NCI-H2029 (cell line): ENCODE results near the gene ACBD4.

ENCODE experiments used
- DNase-seq: peaks from one replicate; lab custom pipeline; 2025; lab: John Stamatoyannopoulos, UW

ACBD4 gene

DNA sequence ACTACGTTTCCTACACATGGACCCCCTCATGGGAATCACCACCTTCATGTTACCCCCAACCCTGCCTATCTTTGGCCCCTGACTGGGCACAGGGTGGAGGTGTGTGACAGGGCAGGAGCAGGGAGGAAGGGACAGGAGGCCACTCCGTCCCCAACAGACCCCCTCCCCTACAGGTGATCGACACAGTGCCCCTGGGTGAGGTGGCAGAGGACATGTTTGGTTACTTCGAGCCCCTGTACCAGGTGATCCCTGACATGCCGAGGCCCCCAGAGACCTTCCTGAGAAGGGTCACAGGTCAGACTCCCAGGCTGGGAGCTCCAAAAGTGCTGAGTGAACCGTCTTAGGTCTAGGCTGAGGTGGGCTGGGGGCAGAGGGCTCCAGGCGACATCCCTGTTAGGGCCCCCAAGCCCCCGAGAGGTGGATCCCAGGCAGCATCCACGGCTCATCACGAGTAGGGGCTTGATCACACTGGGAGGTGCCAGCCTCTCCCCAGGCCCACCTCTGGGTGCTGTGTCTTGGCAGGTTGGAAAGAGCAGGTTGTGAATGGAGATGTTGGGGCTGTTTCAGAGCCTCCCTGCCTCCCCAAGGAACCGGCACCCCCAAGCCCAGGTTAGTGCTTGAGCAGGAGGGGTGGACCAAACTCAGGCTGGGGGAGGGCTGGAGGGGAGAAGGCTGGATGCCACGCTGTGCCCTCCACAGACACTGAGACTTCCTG is 1.5 kb downstream of the ACBD4 start:
- DNase-seq: no peak

DNA sequence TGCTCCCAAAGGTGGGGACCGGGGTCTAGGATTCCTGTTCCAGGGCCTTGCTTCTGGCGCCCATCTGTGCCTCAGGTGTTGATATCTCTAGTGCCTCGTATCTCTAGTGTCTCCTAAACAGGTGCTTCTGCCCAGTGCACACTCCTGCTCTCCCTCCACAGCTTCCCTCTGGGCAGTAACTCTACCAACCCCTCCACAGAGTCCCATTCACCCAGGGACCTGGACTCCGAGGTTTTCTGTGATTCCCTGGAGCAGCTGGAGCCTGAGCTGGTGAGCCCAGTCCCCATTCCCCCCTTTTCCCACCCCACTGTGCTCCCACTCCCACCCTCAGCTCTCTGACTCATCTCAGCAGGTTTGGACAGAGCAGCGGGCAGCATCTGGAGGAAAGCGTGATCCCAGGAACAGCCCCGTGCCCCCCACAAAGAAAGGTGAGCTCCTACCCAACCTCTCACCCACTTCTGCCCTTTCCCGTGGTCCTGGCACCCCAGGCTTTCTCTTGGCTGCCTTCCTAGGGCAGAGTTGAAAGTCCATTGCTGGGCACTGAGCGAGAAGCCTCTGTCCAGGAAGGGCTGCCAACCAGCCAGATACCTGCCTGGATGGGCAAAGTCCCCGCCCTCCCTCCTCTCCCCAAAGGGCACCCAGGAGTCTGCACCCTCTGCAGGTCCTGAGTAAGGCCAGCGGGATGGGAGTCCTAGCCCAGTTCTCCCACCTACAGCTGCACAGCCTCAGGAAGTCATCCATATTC is 2.2 kb downstream of the ACBD4 start:
- DNase-seq: no peak

DNA sequence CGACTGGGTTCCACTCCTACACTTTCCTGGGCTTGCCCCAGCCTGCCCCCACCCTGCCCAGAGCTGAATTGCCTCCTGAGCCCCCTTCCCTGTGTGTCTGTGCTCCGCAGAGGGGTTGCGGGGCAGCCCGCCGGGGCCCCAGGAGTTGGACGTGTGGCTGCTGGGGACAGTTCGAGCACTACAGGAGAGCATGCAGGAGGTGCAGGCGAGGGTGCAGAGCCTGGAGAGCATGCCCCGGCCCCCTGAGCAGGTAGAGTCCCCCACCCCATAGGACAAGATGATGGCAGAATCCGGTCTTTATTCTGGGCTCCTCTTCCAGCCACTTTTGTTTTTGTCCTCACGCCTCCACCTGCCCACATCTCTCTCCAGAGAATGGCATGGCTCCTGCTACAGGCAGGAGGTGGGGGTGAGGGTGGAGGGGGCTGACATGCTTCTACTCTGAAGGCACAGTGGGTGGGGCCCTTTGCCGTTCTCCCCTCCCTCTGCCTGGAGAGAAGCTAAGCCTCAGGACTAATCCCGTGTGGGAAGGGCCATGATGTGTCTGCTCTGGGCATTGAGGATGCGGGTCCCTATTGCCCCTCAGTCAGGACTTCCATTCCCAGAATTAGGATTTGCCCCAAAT is 3.5 kb downstream of the ACBD4 start:
- no peak for DNase-seq

DNA sequence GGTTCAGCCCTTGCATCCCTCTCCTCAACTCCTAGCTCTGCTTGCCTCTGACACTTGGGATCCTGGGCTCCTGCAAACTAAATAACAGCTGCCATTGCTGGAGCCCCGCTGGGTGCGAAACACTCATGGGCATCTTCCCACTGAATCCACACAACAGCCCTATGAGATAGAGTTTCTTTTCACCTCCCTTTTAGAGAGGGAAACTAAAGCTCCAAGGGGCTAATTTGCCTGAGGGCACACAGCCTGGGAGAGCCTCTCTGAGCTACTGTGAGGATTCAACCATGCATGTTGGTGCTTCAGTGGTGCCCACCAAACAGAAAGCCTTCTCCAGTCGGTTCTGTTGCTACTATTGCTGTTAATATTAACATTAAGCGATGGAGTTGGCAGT is 4.0 kb downstream of the ACBD4 start:
- no peak for DNase-seq

DNA sequence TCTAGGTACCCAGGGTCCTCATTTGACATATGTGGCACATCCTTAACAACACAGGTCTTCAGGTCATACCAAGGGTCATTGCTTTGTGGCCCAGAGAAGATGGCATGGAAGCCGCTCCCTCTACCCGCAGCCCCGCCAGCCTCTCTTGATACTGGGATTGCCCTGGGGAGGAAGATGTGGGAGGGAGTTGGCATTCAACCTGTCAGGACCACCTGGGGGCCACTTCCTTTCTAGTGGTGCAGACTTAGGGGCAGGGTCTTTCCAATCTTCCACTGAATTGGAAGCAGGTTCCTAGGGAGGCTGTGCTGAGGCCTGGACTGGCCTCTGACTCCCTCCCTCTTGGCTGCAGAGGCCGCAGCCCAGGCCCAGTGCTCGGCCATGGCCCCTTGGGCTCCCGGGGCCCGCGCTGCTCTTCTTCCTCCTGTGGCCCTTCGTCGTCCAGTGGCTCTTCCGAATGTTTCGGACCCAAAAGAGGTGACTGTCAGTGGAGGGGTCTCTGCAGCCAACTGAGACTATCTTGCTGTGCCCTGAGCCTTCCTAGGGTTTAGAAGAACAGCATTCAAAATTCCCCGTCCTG is 7.7 kb downstream of the ACBD4 start:
- no peak for DNase-seq

DNA sequence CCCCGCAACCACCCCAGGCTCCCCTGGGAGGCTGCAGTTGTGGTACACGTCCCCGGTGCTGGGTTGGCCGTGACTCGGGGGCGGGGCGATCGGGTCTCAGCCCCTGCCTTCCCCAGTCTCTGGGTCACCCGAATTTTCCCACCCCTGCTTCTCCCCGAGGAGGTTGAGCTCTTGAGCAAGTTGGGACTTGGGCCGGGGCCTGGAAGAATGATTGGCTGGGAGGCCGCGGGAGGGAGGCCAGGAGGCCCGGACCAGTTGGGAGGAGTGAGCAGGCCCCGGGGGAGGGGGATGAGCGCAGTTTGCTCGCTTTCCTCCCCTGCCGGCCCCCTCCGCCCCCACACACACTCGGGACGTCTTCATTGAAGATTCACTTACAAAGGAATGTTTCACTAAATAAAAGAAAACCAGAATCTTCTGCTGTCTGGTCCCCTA is 8.3 kb downstream of the ACBD4 start:
- no peak for DNase-seq

DNA sequence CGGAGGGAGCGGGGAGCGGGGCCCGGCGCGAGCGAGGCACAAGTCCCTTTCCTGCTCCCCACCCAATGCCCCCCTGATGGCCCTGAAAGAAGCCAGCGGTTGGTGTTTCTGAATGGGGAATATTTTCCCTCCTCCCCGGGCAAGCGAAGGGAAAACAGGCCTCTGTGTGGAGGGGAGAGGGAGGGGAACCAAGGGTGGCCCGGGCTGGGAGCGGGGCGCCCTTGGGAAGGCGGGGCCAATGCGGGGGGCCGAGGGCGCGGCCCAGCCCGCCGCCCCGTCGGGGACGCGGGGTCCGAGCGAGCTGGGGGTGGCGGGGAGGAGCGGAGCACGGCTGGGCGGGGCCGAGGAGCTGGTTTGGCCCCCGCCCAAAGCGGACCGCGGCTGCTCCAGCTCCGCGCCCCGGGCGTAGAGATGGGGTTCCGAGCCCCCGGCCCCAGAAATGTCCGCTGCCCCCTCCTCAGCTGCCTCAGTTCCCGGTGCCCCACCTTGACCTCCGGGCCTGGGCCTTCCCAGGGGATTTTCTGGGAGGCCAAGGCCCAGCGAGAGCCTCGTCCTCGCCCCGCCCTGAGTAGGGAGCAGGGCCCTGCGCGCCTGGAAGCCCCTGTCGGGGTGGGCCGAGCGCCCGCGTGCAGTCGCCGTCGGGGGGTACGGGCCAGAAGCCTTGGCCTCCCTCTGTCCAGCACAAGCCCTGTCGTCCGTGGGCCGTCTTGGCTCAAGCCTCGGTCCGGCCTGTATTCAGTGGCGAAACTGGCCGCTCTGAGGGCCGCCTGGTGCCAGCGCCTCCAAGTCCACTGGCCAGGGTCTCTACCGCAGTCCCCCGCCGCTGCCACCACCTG is 8.9 kb downstream of the ACBD4 start:
- DNase-seq: no peak

DNA sequence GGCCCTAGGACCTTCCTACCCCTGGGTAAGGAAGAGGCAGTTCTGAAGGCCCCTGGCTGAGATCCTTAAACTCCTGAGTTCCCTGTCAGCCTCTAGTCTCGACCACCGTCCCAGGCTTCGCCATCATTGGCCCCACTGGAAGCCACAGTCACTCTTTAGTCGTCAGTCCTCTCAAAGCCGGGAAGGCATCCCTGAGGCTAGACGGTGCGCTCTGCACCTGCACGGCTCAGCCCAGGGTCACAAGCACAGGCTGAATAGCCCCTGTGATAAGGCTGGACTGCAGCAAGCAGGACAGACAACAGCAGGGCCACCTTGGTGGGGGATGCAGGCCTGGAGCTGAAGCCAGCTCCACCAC is 9.5 kb downstream of the ACBD4 start:
- no peak for DNase-seq

DNA sequence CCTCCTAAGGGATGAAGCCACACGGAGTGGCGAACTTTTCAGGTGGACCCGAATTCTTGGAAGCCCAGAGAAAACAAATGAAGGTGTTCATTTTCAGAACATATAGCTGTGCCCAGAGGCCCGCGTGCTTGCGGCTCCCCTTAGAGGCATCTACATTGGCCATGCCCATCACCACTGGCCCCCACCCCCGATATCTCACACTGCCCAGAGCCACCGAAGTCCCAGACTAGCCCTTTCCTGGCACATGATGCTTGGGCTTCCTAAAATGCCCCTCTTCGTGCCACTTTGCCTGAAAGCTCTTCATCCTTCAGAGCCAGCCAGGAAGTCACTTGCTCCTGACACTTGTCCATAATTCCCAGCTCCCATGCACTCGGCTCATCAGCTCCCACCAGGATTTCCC is 10.7 kb downstream of the ACBD4 start:
- DNase-seq: no peak

DNA sequence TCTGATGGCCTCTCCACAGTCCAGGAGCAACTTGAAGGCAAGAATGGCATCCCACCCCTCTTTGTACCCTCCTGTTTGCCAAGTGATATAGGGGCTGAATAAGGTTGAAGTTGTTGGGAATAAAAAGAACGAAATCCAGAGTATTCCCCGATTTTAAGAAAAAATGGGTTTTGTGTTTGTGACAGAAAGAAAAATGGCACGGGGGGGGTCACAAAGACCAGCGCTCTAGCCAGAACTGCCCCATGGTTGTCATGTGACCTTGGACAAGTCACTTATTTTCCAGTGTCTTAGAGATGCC is 11.1 kb downstream of the ACBD4 start:
- no peak for DNase-seq

DNA sequence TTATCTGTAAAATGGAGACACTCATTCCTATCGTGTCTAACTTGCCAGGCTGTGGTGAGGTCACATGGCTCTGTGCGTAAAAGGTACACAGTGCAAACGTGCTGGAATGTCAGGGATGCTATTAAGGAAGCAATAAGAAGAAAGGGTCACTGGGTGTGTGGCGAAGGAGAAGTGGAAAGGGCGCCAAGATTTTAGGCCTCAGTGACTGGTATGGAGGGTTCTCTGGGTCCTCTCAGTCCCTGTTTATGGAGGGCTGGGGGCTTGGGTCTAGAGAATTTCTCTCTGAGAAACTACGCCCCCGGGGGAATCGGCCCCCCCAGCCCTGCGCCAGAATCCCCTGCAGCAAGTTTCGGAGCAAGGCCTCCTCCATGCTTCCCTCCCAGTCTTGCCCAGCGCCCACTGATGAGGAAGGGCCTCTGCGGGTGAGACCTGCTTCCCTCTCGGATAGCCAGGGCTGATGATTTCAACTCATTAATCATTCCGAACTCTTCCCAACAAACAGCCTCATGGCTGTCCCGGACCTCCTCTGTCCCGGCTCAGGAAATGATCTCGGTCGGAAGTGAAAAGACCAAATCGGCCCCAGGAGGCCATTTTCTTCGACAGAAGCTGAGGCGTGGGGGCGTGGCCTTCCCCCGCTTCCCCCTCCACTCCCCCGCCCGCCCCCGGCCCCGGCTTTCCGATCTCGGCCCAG is 11.5 kb downstream of the ACBD4 start:
- peak; percentile 74 for DNase-seq

DNA sequence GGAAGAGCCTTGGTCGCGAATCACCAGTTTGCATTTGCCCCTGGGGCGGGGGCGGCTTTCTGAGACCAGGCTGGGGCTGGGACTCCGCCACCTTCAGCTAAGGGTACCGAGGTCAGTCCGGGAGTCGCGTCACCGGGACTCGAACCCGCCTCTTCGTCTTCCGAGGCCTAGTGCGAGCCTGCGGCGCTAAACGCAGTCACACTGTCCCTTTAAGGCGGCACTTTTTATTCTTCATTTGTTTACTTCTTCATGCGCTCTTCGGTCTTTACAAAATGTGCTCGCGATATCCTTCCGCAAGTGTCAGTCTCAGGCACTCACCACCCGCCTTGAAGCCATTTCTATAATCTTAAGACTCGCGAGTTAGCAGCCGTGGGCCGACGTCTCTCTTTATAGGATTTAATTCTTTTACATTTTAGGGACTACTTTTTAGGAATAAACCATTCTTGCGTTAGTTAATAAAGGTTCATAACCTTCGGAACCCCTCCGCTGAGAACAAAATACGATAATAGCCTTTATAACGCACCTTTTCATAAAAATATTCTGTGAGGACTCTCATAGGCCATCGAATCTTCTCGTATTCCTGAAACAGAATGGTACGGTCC is 12.2 kb downstream of the ACBD4 start:
- peak; percentile 89 for DNase-seq

DNA sequence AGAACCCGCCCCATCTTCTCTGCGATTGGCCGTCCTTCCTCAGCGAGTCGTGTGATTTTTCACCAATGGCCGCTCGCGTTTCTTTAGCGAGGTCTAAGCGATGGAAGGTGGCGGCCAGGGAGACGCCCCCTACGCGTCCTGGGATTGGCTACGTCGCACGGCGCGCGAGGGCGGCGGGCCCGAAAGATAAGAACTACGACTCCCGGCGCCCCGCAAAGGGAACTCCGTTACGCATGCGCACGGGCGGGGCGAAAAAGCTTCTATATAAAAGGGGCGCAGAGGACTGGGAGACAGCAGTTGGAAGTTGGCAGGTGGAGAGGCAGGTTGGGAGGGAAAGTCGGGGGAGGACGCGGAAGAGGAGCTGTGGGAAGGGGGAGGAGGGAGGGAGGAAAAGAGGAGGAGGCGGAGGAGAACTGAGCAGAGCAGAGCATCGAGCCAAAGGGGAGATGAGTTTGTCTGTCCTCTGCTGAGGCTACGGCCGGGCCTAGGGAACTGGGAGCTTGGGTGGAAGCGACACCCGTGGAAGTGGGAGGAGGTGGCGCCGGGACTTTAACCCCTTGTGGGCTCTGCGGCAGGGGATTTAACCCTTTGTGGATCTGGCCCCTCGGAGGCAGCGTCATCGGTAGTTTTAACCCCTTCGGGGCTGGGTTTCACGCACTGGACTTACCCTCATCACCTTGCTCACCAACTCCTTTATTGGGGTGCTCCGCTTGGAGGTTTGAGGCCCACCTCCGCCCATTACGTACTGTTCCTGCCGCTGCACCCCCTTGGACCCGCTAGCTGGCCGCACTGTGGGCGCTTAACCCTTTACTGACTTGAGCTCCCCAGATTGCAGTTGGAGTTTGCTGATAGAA is 12.9 kb downstream of the ACBD4 start, which contains the start of gene HEXIM1:
HEXIM1 (plus strand) TSS at position 293 of the 854 bp plus-strand sequence. CDS start 716 bp downstream, outside the sequence.
- peak; percentile 98 for DNase-seq

DNA sequence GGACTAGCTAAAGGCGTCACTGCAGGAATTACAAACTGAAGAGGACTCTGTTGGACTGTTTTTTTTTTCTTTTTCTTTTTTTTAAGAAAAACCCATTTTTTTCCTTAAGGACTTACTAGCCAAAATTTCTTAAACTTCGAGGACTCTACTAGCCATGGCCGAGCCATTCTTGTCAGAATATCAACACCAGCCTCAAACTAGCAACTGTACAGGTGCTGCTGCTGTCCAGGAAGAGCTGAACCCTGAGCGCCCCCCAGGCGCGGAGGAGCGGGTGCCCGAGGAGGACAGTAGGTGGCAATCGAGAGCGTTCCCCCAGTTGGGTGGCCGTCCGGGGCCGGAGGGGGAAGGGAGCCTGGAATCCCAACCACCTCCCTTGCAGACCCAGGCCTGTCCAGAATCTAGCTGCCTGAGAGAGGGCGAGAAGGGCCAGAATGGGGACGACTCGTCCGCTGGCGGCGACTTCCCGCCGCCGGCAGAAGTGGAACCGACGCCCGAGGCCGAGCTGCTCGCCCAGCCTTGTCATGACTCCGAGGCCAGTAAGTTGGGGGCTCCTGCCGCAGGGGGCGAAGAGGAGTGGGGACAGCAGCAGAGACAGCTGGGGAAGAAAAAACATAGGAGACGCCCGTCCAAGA is 13.7 kb downstream of the ACBD4 start:
- DNase-seq: peak; percentile 51

DNA sequence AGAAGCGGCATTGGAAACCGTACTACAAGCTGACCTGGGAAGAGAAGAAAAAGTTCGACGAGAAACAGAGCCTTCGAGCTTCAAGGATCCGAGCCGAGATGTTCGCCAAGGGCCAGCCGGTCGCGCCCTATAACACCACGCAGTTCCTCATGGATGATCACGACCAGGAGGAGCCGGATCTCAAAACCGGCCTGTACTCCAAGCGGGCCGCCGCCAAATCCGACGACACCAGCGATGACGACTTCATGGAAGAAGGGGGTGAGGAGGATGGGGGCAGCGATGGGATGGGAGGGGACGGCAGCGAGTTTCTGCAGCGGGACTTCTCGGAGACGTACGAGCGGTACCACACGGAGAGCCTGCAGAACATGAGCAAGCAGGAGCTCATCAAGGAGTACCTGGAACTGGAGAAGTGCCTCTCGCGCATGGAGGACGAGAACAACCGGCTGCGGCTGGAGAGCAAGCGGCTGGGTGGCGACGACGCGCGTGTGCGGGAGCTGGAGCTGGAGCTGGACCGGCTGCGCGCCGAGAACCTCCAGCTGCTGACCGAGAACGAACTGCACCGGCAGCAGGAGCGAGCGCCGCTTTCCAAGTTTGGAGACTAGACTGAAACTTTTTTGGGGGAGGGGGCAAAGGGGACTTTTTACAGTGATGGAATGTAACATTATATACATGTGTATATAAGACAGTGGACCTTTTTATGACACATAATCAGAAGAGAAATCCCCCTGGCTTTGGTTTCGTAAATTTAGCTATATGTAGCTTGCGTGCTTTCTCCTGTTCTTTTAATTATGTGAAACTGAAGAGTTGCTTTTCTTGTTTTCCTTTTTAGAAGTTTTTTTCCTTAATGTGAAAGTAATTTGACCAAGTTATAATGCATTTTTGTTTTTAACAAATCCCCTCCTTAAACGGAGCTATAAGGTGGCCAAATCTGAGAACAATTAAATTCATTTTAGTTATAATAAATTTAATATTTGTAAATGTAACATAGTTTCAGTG is 14.5 kb downstream of the ACBD4 start:
- DNase-seq: no peak

DNA sequence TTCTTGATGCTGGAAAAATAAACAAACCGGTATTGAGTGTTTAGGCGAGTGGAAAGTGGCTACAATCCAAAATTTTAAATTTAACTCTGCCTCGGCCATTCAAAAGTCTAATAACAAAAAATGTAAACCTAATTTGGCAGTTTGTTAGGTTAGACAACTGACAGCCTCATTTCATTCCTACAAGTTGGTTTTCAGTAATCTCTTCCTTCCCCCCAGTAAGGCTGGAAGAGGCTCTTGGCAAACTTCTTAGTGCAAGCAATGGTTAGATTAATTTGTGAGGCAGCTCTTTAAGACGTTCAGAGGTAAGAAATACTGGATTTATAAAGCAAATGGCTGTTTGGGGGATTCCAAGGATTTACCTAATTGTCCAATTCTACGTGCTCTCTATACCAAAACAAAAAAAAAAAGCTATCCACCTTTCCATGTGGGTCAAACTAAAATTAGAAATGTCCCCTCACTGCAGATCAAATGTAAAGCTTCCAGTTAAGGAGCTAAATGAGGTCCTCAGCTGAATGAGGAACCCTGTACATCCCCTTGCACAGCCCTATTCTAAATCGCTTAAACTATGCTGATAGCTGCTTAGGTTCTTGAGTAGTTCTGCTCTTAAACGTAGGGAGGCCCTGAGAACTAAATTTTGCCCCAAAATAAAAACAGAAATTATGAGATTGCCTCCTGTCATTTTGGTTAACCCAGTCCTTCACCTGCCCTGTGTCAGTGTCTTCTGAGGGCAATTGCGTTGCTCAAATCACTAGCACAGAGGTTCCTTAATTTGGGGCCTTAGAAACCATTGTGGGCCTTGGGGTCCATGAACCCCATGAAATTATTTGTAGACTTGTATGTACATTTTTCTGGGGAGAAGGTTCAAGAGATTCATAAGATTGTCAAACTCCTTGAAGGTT is 15.7 kb downstream of the ACBD4 start:
- DNase-seq: no peak

DNA sequence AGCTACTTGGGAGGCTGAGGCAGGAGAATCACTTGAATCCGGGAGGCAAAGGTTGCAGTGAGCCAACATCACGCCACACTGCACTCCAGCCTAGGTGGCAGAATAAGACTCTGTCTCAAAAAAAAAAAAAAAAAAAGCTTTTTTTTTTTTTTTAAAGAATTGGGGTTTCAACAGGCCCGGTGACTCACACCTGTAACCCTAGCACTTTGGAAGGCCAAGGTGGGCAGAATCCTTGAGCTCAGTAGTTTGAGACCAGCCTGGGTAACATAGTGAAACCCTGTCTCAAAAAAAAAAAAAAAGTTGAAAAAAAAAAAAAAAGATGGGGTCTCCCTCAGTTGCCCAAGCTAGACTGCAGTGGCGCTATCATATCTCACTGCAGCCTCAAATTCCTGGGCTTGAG is 19.5 kb downstream of the ACBD4 start:
- no peak for DNase-seq
